NT2/D1 (cell line): ENCODE data around the gene TREH.

Source experiments
- YY1 ChIP-seq: IDR thresholded peaks from 2 replicates; pipeline ENCODE4 v1.6.1; 2011; ENCODE audit not compliant: insufficient read length, insufficient read depth
- ZNF274 ChIP-seq: IDR thresholded peaks from 2 replicates; pipeline ENCODE4 v1.6.1; 2011; ENCODE audit warnings: mild to moderate bottlenecking, low read depth, low read length

GRCh38 chr11:118666371-118666770 is 13.1 kb downstream of the TREH start:
- TF ChIP-seq YY1: no peak
- TF ChIP-seq ZNF274: no peak
